Endothelial cell (in vitro differentiated cells): ENCODE results near the gene MVB12B. TPM values are rescaled to one million over a fixed set of nuclear protein-coding genes. Genes with fewer than 3 reads are reported as not detected.

Experiments used
- DNase-seq: peaks from one replicate; pipeline ENCODE4 v3.0.0; 2021; ENCODE audit warnings: low spot score
- H3K27ac Mint-ChIP-seq: one replicate; pipeline ENCODE4 v1.8.0; 2021; ENCODE audit warnings: mixed read lengths, inconsistent platforms; ENCODE audit not compliant: unreplicated experiment
- H3K27me3 Mint-ChIP-seq: one replicate; pipeline ENCODE4 v1.8.0; 2021; ENCODE audit warnings: mild to moderate bottlenecking, moderate library complexity, mixed read lengths, inconsistent platforms; ENCODE audit not compliant: unreplicated experiment
- H3K36me3 Mint-ChIP-seq: one replicate; pipeline ENCODE4 v1.8.0; 2021; ENCODE audit warnings: mild to moderate bottlenecking, low read depth, mixed read lengths, inconsistent platforms; ENCODE audit not compliant: unreplicated experiment
- H3K4me1 Mint-ChIP-seq: one replicate; pipeline ENCODE4 v1.8.0; 2021; ENCODE audit warnings: mild to moderate bottlenecking, mixed read lengths, inconsistent platforms; ENCODE audit not compliant: unreplicated experiment
- H3K4me3 Mint-ChIP-seq: one replicate; pipeline ENCODE4 v1.8.0; 2021; ENCODE audit warnings: mild to moderate bottlenecking, mixed read lengths, inconsistent platforms; ENCODE audit not compliant: unreplicated experiment
- H3K9me3 Mint-ChIP-seq: one replicate; pipeline ENCODE4 v1.8.0; 2021; ENCODE audit warnings: mixed read lengths, inconsistent platforms; ENCODE audit not compliant: unreplicated experiment
- CTCF ChIP-seq: fragments of 200-600 bp; sonication (generic); IDR thresholded peaks from one replicate; pipeline ENCODE4 v1.5.0; 2021; ENCODE audit warnings: antibody characterized with exemption; ENCODE audit not compliant: unreplicated experiment
- total RNA-seq: library from RNA; stranded (reverse); fragmentation: NEBNext Ultra II Directional; extraction: Animal tissue kit (Norgen Biotek cat#: 25700); gene quantifications from one replicate; pipeline ENCODE4 v1.2.1, GENCODE V29; 2021; ENCODE audit not compliant: unreplicated experiment

MVB12B gene
- total RNA-seq, 1 donor from 2014 or later = 18.8 TPM

GRCh38 chr9:126524353-126525077 lies 197.9 kb downstream of the MVB12B start:
- peaks cover 3% of the 10 kb centered on the region for H3K27me3 Mint-ChIP-seq
- peaks cover 21% of the 10 kb centered on the region for H3K4me1 Mint-ChIP-seq
- H3K27ac Mint-ChIP-seq = no peak overlapping the region
- no peaks in the 10 kb centered on the region for H3K9me3 Mint-ChIP-seq
- peak overlapping the region; percentile 13 for H3K4me3 Mint-ChIP-seq
- H3K36me3 Mint-ChIP-seq = no peaks in the 10 kb centered on the region
- DNase-seq = no peak
- TF ChIP-seq CTCF = no peak

- H3K4me1 Mint-ChIP-seq = peaks cover 21% of the 10 kb centered on the region
- no peak overlapping the region for H3K27ac Mint-ChIP-seq
- H3K27me3 Mint-ChIP-seq = peaks cover 3% of the 10 kb centered on the region
- no peak for DNase-seq
- H3K4me3 Mint-ChIP-seq = no peak overlapping the region
- no peak for TF ChIP-seq CTCF
- no peaks in the 10 kb centered on the region for H3K9me3 Mint-ChIP-seq
- no peaks in the 10 kb centered on the region for H3K36me3 Mint-ChIP-seq
Measured at GRCh38 chr9:126526218-126527108, 199.8 kb downstream of the MVB12B start.

GRCh38 chr9:126527109-126527825 lies 200.6 kb downstream of the MVB12B start:
- no peak for DNase-seq
- Mint-ChIP-seq H3K36me3 (no peaks in the 10 kb centered on the region), H3K27me3 (peaks cover 3% of the 10 kb centered on the region), H3K4me3 (no peak overlapping the region), H3K9me3 (no peaks in the 10 kb centered on the region), H3K27ac (no peak overlapping the region), H3K4me1 (peaks cover 21% of the 10 kb centered on the region)
- TF ChIP-seq CTCF = no peak

- TF ChIP-seq CTCF = no peak
- no peaks in the 10 kb centered on the region for H3K9me3 Mint-ChIP-seq
- H3K27me3 Mint-ChIP-seq = peaks cover 3% of the 10 kb centered on the region
- peaks cover 21% of the 10 kb centered on the region for H3K4me1 Mint-ChIP-seq
- DNase-seq = no peak
- no peak overlapping the region for H3K4me3 Mint-ChIP-seq
- no peak overlapping the region for H3K27ac Mint-ChIP-seq
- no peaks in the 10 kb centered on the region for H3K36me3 Mint-ChIP-seq
Measured at GRCh38 chr9:126528111-126528510, 201.5 kb downstream of the MVB12B start.
